ENCODE results near the gene DUXB.

Gene DUXB
- 0 reads per million in 9 experiments for total RNA-seq

DNA sequence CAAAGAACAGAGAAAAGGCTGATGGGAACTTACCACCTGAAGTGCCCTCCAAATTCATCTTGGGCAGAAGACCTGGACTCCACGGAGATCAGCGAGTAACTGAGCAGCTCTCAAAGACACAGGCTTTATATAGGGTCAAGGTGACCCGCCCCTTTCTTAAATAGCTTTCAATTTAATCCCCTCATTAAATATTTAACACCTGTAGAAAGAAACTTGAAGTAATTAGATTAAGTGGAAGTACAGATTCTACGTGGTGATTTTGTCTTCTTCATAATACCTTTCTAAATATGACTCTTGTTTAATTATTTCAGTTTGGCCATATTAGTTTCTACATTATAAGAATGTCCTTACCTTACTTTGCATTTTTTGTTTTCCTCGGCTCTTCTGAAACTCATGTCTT, at the start of gene DUXB:
DUXB (minus strand) TSS at position 101 of the 400 bp plus-strand sequence; CDS start at position 58, 43 bp downstream.
- no peaks in the 10 kb centered on the region for H3K9me3 Mint-ChIP-seq
- no peaks in the 10 kb centered on the region for H3K4me1 Mint-ChIP-seq (ENCODE audit: low read depth in 2 of 2)
- ATAC-seq (replicated peaks), result no peak
- no peak within 1 kb of the TSS for H3K4me3 Mint-ChIP-seq
- H3K36me3 Mint-ChIP-seq (ENCODE audit: insufficient read depth), result no peaks in the 10 kb centered on the region
- DNase-seq, result no peak
- H3K27me3 Mint-ChIP-seq, result peaks cover 10 to 15% of the 10 kb centered on the region in 2 donors
- no peak within 1 kb of the TSS for H3K27ac Mint-ChIP-seq

GRCh38 chr16:75750528-75750927, 49.3 kb upstream of the DUXB start:
- ATAC-seq (replicated peaks), result no peak
- no peak overlapping the region for H3K27ac Mint-ChIP-seq
- no peak for DNase-seq
- no peaks in the 10 kb centered on the region for H3K4me1 Mint-ChIP-seq (ENCODE audit: low read depth in 2 of 2)
- no peaks in the 10 kb centered on the region for H3K9me3 Mint-ChIP-seq
- H3K36me3 Mint-ChIP-seq (ENCODE audit: insufficient read depth), result no peaks in the 10 kb centered on the region
- H3K4me3 Mint-ChIP-seq, result no peak overlapping the region
- peaks cover 34 to 43% of the 10 kb centered on the region in 2 donors for H3K27me3 Mint-ChIP-seq

- Mint-ChIP-seq H3K27me3 (peaks cover 51 to 57% of the 10 kb centered on the region in 2 donors), H3K4me3 (no peak overlapping the region), H3K9me3 (peaks cover 0 to 2% of the 10 kb centered on the region in 2 donors), H3K27ac (no peak overlapping the region), H3K4me1 (ENCODE audit: low read depth in 2 of 2) (no peaks in the 10 kb centered on the region), H3K36me3 (ENCODE audit: insufficient read depth) (no peaks in the 10 kb centered on the region)
- DNase-seq (no peak), ATAC-seq (replicated peaks) (no peak)
Observed at GRCh38 chr16:75746359-75746758, 45.1 kb upstream of the DUXB start.

DNA sequence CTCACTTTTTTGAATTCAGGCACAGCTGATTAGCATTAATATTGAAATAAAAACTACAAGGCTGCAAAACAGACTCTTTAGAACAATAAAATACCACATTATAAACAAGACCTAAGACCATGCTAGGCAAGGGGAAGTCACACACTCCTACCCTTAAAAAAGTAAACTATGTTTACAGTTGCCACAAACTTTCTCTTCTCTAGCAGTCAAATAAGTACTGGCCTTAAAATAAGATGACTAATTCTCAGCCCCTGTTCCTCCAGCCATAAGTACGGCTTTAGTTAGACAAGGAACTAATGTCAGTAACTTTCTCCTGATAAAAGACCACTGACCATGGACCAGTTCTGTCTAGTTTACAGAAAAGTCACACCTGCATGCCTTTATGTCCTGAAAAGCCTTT, 44.6 kb upstream of the DUXB start:
- Mint-ChIP-seq H3K4me3 (no peak overlapping the region), H3K27me3 (peaks cover 52 to 56% of the 10 kb centered on the region in 2 donors), H3K4me1 (ENCODE audit: low read depth in 2 of 2) (no peaks in the 10 kb centered on the region), H3K36me3 (ENCODE audit: insufficient read depth) (no peaks in the 10 kb centered on the region), H3K9me3 (peaks cover 0 to 2% of the 10 kb centered on the region in 2 donors), H3K27ac (no peak overlapping the region)
- no peak for DNase-seq
- no peak for ATAC-seq (replicated peaks)

DNA sequence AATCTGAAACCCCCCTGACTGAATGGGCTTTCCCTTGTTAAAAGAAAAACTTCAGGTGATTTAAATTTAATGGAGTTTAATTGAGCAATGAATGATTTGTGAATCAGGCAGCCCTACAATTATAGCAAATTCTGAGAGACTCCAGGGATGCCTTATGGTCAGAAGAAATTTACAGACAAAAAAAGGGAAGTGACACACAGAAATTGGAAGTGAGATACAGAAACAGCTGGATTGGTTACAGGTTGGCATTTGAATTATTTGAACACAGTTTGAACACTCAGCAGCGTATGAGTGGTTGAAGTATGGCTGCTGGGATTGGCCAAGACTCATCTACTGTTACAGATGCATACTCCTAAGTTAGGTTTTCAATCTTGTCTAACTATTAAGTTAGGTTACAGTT, 44.0 kb upstream of the DUXB start:
- ATAC-seq (replicated peaks), result no peak
- H3K4me3 Mint-ChIP-seq, result no peak overlapping the region

GRCh38 chr16:75742424-75743047, 41.3 kb upstream of the DUXB start:
- H3K4me1 Mint-ChIP-seq (ENCODE audit: low read depth in 2 of 2), result no peaks in the 10 kb centered on the region
- peaks cover 37 to 54% of the 10 kb centered on the region in 2 donors for H3K27me3 Mint-ChIP-seq
- DNase-seq (no peak), ATAC-seq (replicated peaks) (no peak)
- peaks cover 0 to 2% of the 10 kb centered on the region in 2 donors for H3K9me3 Mint-ChIP-seq
- H3K27ac Mint-ChIP-seq, result no peak overlapping the region
- no peaks in the 10 kb centered on the region for H3K36me3 Mint-ChIP-seq (ENCODE audit: insufficient read depth)
- H3K4me3 Mint-ChIP-seq, result no peak overlapping the region

More for the DNA sequence above, 44.0 kb upstream of the DUXB start:
- H3K27me3 Mint-ChIP-seq, result peaks cover 52% of the 10 kb centered on the region in 2 donors
- H3K9me3 Mint-ChIP-seq, result peaks cover 0 to 2% of the 10 kb centered on the region in 2 donors
- H3K36me3 Mint-ChIP-seq (ENCODE audit: insufficient read depth), result no peaks in the 10 kb centered on the region
- H3K27ac Mint-ChIP-seq, result no peak overlapping the region
- no peak for DNase-seq
- no peaks in the 10 kb centered on the region for H3K4me1 Mint-ChIP-seq (ENCODE audit: low read depth in 2 of 2)

GRCh38 chr16:75733305-75734211, 32.3 kb upstream of the DUXB start:
- Mint-ChIP-seq H3K27me3 (peaks cover 8 to 9% of the 10 kb centered on the region in 2 donors), H3K36me3 (ENCODE audit: insufficient read depth) (no peaks in the 10 kb centered on the region), H3K27ac (peak overlapping the region in 1 of 2 donors; percentile 27), H3K4me1 (ENCODE audit: low read depth in 2 of 2) (peaks cover 0 to 2% of the 10 kb centered on the region in 2 donors), H3K4me3 (no peak overlapping the region), H3K9me3 (no peaks in the 10 kb centered on the region)
- DNase-seq (no peak), ATAC-seq (replicated peaks) (no peak)

GRCh38 chr16:75732871-75733270, 31.6 kb upstream of the DUXB start:
- Mint-ChIP-seq H3K9me3 (no peaks in the 10 kb centered on the region), H3K27ac (no peak overlapping the region), H3K27me3 (peaks cover 2 to 3% of the 10 kb centered on the region in 2 donors), H3K4me3 (no peak overlapping the region), H3K4me1 (ENCODE audit: low read depth in 2 of 2) (peaks cover 0 to 2% of the 10 kb centered on the region in 2 donors), H3K36me3 (ENCODE audit: insufficient read depth) (no peaks in the 10 kb centered on the region)
- no peak for DNase-seq
- no peak for ATAC-seq (replicated peaks)

DNA sequence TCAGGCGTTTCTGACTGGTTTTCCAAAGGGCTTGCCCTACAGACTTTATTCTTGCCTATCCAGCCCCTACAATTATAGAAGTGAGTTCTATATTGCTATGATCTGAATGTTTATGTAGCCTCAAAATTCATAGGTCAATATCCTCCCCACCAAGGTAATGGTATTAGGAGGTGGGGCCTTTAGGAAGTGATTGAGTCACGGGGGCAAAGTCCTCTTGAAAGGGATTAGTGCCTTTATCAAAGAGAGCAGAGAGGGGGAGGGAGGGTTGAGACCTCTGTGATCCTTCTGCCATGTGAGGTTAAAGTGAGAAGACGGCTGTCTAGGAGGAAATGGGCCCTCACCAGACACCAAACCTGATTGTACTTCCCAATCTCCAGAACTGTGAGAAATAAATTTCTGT, 26.0 kb upstream of the DUXB start:
- no peaks in the 10 kb centered on the region for H3K4me1 Mint-ChIP-seq (ENCODE audit: low read depth in 2 of 2)
- H3K9me3 Mint-ChIP-seq, result peaks cover 0 to 2% of the 10 kb centered on the region in 2 donors
- no peaks in the 10 kb centered on the region for H3K36me3 Mint-ChIP-seq (ENCODE audit: insufficient read depth)
- ATAC-seq (replicated peaks) (no peak), DNase-seq (no peak)
- H3K27me3 Mint-ChIP-seq, result peaks cover 0 to 4% of the 10 kb centered on the region in 2 donors
- H3K27ac Mint-ChIP-seq, result no peak overlapping the region
- H3K4me3 Mint-ChIP-seq, result no peak overlapping the region

- DNase-seq (no peak), ATAC-seq (replicated peaks) (no peak)
- H3K4me3 Mint-ChIP-seq, result no peak within 1 kb of the TSS
- H3K27me3 Mint-ChIP-seq, result peaks cover 7 to 12% of the 10 kb centered on the region in 2 donors
- no peaks in the 10 kb centered on the region for H3K4me1 Mint-ChIP-seq (ENCODE audit: low read depth in 2 of 2)
- H3K27ac Mint-ChIP-seq, result no peak within 1 kb of the TSS
- H3K36me3 Mint-ChIP-seq (ENCODE audit: insufficient read depth), result no peaks in the 10 kb centered on the region
- H3K9me3 Mint-ChIP-seq, result peaks cover 0 to 9% of the 10 kb centered on the region in 2 donors
Observed at GRCh38 chr16:75726390-75726789, 25.1 kb upstream of the DUXB start, which contains the start of gene CPHXL. TSS of gene CPHXL (minus strand) at chr16:75726490. CDS start at chr16:75726442, 48 bp downstream.

GRCh38 chr16:75718452-75718851, 17.2 kb upstream of the DUXB start:
- Mint-ChIP-seq H3K4me1 (ENCODE audit: low read depth in 2 of 2) (no peaks in the 10 kb centered on the region), H3K27me3 (peaks cover 49 to 60% of the 10 kb centered on the region in 2 donors), H3K4me3 (no peak overlapping the region), H3K36me3 (ENCODE audit: insufficient read depth) (no peaks in the 10 kb centered on the region), H3K9me3 (peaks cover 0 to 9% of the 10 kb centered on the region in 2 donors), H3K27ac (no peak overlapping the region)
- no peak for ATAC-seq (replicated peaks)
- no peak for DNase-seq

GRCh38 chr16:75714661-75715060, 13.4 kb upstream of the DUXB start:
- Mint-ChIP-seq H3K27me3 (peaks cover 37 to 51% of the 10 kb centered on the region in 2 donors), H3K4me1 (ENCODE audit: low read depth in 2 of 2) (no peaks in the 10 kb centered on the region), H3K4me3 (no peak overlapping the region), H3K27ac (no peak overlapping the region), H3K9me3 (peaks cover 0 to 6% of the 10 kb centered on the region in 2 donors), H3K36me3 (ENCODE audit: insufficient read depth) (no peaks in the 10 kb centered on the region)
- DNase-seq (no peak), ATAC-seq (replicated peaks) (no peak)

DNA sequence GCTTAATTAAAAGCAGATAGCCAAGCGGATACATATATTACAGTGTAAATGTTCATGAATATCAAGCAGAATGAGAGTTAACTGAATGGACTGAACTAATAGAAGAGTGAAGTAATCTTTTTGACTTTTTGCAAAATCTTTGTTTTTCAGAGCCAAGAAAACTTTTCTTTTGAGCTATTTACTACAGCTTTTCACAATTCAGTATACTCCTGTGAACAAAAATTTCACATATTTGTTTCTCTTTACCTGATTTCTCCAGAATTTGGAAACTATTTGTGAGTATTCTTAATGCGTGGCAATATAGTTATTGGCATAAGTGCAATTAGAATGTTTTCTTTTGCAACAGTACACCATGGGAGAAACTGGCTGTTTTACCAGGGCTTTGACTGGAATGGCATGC, 9.1 kb upstream of the DUXB start:
- Mint-ChIP-seq H3K36me3 (ENCODE audit: insufficient read depth) (no peaks in the 10 kb centered on the region), H3K4me1 (ENCODE audit: low read depth in 2 of 2) (no peaks in the 10 kb centered on the region), H3K27ac (no peak overlapping the region), H3K9me3 (peaks cover 0 to 7% of the 10 kb centered on the region in 2 donors), H3K4me3 (no peak overlapping the region), H3K27me3 (peaks cover 26 to 39% of the 10 kb centered on the region in 2 donors)
- no peak for ATAC-seq (replicated peaks)
- DNase-seq, result no peak

Data from effector memory CD8-positive, alpha-beta T cell (primary cell).